ENCODE measurements around the gene MRPL21.
A peak's percentile ranks its signal among the peaks of the same experiment; 100 is the strongest.

Gene MRPL21

DNA sequence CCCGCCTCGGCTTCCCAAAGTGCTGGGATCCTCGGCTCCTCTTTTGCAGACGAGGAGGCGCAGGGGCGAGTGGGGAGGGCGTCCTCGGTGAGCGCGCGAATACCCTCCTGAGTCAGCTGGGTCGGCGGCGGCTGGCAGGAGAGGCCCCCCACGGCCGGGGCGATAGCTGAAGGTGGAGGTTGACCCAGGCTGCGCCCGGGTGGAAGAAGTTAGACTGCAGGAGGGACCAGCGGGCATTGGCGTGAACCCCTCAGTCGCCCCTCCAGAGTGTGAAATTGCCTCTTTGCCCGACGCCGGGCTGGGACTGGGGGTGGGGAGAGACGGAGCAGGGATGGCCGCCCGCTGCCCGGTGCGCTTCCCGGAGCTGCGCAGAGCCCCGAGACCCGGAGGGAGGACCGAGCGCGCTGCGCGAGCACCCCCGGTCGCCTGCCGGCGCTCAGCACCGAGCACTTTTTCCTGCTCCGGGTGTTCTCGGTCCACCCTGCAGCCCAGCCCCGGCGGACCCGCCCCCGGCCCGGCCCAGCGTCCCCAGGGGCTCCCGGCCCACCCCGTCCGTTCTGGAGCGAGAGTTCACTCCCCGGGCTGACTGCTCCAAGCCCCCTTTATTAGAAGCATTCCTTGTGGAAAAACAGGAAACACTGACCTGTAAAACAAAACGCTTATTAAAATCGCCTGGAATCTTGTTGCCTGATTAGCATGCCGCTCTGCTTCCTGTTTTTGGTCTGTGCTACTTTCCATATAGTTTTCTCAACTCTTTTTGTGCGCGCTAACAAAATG is 48.2 kb downstream of the MRPL21 start:
- TF ChIP-seq, protein P1, sequence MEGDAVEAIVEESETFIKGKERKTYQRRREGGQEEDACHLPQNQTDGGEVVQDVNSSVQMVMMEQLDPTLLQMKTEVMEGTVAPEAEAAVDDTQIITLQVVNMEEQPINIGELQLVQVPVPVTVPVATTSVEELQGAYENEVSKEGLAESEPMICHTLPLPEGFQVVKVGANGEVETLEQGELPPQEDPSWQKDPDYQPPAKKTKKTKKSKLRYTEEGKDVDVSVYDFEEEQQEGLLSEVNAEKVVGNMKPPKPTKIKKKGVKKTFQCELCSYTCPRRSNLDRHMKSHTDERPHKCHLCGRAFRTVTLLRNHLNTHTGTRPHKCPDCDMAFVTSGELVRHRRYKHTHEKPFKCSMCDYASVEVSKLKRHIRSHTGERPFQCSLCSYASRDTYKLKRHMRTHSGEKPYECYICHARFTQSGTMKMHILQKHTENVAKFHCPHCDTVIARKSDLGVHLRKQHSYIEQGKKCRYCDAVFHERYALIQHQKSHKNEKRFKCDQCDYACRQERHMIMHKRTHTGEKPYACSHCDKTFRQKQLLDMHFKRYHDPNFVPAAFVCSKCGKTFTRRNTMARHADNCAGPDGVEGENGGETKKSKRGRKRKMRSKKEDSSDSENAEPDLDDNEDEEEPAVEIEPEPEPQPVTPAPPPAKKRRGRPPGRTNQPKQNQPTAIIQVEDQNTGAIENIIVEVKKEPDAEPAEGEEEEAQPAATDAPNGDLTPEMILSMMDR (IDR thresholded peaks at IDR 0.05; ENCODE audit: low read depth, low read length, missing control alignments) = peak; percentile 16
- in situ Hi-C loops (cut with HindIII; ENCODE audit: low sequenced_read_pairs) = no loop called here
- DNase-seq (ENCODE audit: low read depth) = no peak
- peak overlapping the region; percentile 41 for H3K4me3 ChIP-seq (ENCODE audit: low read depth, low read length)

DNA sequence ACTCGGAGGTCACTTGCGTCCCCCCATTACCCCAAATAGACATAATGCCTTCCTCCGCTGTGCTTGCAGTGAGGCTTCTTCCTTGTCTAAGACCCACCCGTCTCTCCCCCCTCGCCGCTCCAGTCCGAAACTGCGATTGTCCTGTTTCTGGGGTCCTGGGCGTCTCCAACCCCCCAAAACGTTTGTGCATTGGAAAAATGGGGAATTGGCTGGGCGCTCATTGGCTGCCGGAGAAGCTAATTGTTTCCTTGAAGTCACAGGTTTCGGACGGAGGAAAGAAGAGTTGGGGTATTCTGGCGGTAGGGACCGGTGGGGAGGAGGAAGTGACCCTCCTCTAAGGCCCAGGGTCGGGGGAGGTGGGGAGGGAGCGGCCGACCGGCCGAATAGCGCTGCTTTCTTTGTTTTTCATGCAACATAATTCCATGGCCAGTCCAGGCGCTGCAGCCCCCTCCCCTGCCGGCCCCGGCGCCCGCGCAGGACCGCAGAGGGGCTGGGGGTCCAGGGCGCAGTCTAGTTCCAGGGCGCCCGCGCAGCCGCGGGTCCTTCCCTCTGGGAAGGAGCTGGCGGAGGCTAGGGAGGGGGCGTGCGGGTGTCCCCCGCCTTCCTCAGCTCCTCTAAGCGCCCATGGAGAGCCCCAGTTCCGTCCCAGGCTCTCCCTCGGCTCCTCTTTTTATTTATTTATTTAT is 49.2 kb downstream of the MRPL21 start:
- peak overlapping the region; percentile 41 for H3K4me3 ChIP-seq (ENCODE audit: low read depth, low read length)
- no peak for DNase-seq (ENCODE audit: low read depth)
- in situ Hi-C loops (cut with HindIII; ENCODE audit: low sequenced_read_pairs) = no loop called here
- TF ChIP-seq, protein P1 (IDR thresholded peaks at IDR 0.05; ENCODE audit: low read depth, low read length, missing control alignments) = no peak

DNA sequence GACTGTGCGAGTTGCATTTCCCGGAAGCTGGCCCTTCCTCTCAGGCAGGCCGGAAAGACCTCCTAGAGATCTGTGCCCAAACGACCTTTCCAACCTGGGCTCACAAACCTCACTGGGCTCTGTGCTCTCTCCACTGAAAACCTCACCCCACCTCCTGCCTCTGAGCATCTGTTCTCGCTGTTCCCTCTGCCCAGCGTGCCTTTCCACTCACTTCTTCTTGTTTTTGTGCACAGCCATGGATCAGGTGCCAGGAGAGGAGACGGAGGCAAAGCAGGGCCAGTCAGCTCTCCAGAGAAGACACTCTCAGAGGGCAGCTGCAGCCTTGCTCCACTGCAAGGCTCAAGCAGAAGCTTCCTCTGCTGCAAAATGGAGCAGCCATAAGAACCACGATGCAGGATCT is 51.0 kb downstream of the MRPL21 start:
- in situ Hi-C loops (cut with HindIII; ENCODE audit: low sequenced_read_pairs) = no loop called here
- TF ChIP-seq, protein P1 (IDR thresholded peaks at IDR 0.05; ENCODE audit: low read depth, low read length, missing control alignments) = no peak
- no peak for DNase-seq (ENCODE audit: low read depth)
- no peak overlapping the region for H3K4me3 ChIP-seq (ENCODE audit: low read depth, low read length)

DNA sequence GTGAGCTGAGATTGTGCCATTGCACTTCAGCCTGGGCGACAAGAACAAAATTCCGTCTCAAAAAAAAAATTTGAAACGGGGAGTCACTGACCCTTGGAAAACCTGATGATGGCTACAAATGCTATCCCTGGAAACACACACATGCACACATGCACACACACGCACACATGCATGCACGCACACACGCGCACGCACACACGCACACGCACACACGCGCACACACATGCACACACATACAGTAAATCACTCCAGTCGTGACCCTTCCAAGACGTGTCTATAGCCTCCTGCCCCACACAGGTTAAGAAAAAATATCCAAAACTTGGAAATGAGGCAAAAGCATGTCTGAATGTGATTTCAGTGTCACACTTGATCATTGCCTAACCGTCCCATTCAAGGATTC is 55.2 kb downstream of the MRPL21 start:
- in situ Hi-C loops (cut with HindIII; ENCODE audit: low sequenced_read_pairs) = no loop called here
- DNase-seq (ENCODE audit: low read depth) = no peak
- H3K4me3 ChIP-seq (ENCODE audit: low read depth, low read length) = no peak overlapping the region
- TF ChIP-seq, protein P1 (IDR thresholded peaks at IDR 0.05; ENCODE audit: low read depth, low read length, missing control alignments) = no peak

DNA sequence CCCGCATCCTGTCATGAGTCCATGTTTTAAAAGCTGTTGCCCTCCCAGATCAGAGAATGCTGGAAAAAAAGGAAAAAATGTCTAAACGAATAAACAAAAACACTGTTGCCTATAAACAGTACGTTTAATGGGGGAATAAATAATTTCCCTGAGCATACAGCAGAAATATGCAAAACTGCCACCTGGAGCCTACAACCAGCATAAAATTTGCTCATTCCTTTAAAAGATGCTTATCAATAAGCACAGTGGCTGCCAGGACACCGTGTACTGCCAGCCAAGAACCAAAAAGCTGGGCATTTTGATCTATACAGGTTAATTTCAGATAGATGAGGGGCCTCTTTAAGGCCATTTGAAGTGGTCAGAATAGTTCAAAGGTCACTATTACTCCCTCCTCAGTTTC is 56.2 kb downstream of the MRPL21 start:
- DNase-seq (ENCODE audit: low read depth) = no peak
- TF ChIP-seq, protein P1 (IDR thresholded peaks at IDR 0.05; ENCODE audit: low read depth, low read length, missing control alignments) = no peak
- H3K4me3 ChIP-seq (ENCODE audit: low read depth, low read length) = no peak overlapping the region
- in situ Hi-C loops (cut with HindIII; ENCODE audit: low sequenced_read_pairs) = no loop called here

DNA sequence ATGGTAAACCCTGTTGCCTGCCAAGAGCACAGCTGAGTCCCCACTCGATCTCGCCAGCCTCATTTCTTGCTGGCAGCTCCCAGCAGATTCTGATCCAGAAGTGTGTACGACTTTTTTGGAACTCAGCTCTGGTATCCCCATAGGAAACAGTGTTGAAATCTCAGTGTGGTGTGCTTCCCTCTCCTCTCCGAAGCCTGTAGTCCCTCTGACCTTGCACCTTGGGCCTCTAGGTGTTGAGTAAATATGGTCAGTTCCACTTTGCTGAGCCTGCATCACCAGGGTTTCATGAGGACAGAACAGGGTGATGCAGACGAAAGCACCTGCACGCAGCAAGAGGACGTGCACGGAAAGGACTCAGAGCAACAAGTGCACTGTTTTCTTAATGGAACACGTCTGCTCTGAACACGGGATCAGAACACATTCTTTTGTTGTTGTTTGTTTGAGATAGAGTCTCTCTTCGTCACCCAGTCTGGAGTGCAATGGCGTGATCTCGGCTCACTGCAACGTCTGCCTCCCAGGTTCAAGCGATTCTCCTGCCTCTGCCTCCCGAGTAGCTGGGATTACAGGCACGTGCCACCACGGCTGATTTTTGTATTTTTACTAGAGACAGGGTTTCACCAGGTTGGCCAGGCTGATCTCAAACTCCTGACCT is 58.2 kb downstream of the MRPL21 start:
- DNase-seq (ENCODE audit: low read depth) = no peak
- H3K4me3 ChIP-seq (ENCODE audit: low read depth, low read length) = no peak overlapping the region
- TF ChIP-seq, protein P1 (IDR thresholded peaks at IDR 0.05; ENCODE audit: low read depth, low read length, missing control alignments) = no peak
- in situ Hi-C loops (cut with HindIII; ENCODE audit: low sequenced_read_pairs) = no loop called here
